Measurements from ENCODE around the gene TNFSF9. TPM values are rescaled to one million over a fixed set of nuclear protein-coding genes. Genes with fewer than 3 reads are reported as not detected.
A peak's percentile ranks its signal among the peaks of the same experiment; 100 is the strongest.
"Not testable (repeated sequence)": the region's sequence is repeated elsewhere in the genome, so short reads cannot be mapped to it uniquely, and the experiment has no call there.

The TNFSF9 gene
- total RNA-seq, 6 experiments from 2014 or later: 0.27 to 1.6 (median 0.55) TPM; not detected in 3

DNA sequence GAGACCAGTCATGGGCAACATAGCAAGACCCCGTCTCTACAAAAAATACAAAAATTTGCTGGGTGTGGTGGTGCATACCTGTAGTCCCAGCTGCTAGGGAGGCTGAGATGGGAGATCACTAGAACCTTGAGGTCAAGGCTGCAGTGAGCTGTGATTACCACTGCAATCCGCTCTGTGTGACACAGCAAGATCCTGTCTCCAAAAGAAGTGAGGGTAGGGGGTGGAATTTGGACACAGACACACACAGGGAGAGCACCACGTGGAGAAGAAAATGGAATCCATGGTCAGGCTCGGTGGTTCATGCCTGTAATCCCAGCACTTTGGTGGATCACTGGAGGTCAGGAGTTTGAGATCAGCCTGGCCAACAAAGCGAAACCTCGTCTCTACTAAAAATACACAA, 8.7 kb downstream of the TNFSF9 start:
- no peaks in the 10 kb centered on the region for H3K36me3 ChIP-seq
- intact Hi-C loops (cut with DNase I): loop anchor here in 1 of 2 donors (10.0 kb wide), 1 partner anchor 75 kb away; no protein-coding TSS in a partner anchor
- TF ChIP-seq, protein P1, sequence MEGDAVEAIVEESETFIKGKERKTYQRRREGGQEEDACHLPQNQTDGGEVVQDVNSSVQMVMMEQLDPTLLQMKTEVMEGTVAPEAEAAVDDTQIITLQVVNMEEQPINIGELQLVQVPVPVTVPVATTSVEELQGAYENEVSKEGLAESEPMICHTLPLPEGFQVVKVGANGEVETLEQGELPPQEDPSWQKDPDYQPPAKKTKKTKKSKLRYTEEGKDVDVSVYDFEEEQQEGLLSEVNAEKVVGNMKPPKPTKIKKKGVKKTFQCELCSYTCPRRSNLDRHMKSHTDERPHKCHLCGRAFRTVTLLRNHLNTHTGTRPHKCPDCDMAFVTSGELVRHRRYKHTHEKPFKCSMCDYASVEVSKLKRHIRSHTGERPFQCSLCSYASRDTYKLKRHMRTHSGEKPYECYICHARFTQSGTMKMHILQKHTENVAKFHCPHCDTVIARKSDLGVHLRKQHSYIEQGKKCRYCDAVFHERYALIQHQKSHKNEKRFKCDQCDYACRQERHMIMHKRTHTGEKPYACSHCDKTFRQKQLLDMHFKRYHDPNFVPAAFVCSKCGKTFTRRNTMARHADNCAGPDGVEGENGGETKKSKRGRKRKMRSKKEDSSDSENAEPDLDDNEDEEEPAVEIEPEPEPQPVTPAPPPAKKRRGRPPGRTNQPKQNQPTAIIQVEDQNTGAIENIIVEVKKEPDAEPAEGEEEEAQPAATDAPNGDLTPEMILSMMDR (IDR thresholded peaks at IDR 0.05): no peak
- TF ChIP-seq POLR2A (IDR thresholded peaks at IDR 0.05): no peak
- no peak for DNase-seq
- H3K4me1 ChIP-seq: no peaks in the 10 kb centered on the region
- no peak for ATAC-seq
- H3K4me3 ChIP-seq: no peak overlapping the region
- H3K9me3 ChIP-seq: no peaks in the 10 kb centered on the region
- WGBS (ENCODE audit: insufficient coverage, low coverage, low lambda C conversion rate, missing lambda C conversion rate): 76% methylated on average over 4 of the region's 6 CpGs
- no peak overlapping the region for H3K27ac ChIP-seq
- no peaks in the 10 kb centered on the region for H3K27me3 ChIP-seq

DNA sequence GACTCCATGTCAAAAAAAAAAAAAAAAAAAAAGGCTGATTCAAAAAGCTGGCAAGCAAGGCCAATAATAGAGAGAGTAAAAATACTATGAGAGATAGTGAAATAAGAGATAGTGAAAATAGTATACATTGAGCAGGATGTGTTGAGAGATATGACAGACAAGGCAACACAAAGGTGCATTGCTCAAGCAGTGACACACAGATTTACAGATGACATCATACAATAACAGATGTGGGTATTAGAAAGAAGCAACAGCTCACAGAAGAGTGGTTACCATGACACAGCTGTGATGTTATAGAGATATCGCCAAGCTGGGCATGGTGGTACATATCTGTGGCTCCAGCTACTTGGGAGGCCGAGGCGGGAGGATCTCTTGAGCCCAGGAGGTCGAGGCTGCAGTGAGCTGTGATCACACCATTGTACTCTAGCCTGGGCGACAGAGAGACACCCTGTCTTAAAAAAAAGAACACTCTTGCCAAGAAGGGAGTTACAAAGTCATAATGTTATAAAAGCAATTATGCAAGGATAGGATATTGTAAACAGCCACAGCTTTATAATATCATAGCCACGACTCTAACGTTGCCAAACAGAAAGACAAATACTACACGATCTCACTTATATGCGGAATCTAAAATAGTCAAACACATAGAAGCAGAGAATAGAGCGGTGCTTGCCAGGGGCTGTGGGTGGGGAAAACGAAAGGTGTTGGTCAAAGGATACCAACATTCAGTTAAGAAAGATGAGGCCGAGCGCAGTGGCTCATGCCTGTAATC, 10.3 kb downstream of the TNFSF9 start:
- no peak overlapping the region for H3K27ac ChIP-seq
- ATAC-seq: no peak
- no peaks in the 10 kb centered on the region for H3K36me3 ChIP-seq
- WGBS (ENCODE audit: insufficient coverage, low coverage, low lambda C conversion rate, missing lambda C conversion rate): 57% methylated on average over 11 of the region's 13 CpGs
- no peaks in the 10 kb centered on the region for H3K27me3 ChIP-seq
- H3K9me3 ChIP-seq: no peaks in the 10 kb centered on the region
- no peak overlapping the region for H3K4me3 ChIP-seq
- TF ChIP-seq POLR2A (IDR thresholded peaks at IDR 0.05): no peak
- TF ChIP-seq, protein P1 (IDR thresholded peaks at IDR 0.05): no peak
- peak in 1 of 3 donors; percentile 2 for DNase-seq
- H3K4me1 ChIP-seq: no peaks in the 10 kb centered on the region
- intact Hi-C loops (cut with DNase I): no loop called here

DNA sequence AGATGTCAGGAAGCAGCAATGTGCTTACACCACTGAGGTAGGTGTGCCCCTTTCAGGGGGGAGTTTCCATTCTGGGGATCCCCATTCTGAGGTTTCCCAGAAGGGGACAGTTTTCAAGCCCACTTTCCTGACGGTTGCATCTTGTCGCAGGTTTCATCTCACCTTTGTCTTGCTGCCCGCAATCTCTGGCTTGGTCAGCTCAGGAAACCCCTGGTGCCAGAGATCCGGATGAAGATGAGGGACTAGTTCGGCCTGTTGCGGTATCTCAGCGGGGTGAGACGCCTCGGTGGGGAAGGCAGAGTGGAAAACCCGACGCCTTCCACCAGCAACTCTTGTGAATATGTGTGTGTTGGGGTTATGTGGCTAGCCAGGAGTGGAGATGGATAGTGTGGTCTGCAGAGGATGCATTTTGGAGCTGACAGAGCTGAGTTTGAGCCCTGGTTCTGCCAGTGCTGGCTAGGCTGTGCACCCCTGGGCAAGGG, 13.1 kb downstream of the TNFSF9 start:
- no peak for TF ChIP-seq POLR2A (IDR thresholded peaks at IDR 0.05)
- TF ChIP-seq, protein P1 (IDR thresholded peaks at IDR 0.05): no peak

DNA sequence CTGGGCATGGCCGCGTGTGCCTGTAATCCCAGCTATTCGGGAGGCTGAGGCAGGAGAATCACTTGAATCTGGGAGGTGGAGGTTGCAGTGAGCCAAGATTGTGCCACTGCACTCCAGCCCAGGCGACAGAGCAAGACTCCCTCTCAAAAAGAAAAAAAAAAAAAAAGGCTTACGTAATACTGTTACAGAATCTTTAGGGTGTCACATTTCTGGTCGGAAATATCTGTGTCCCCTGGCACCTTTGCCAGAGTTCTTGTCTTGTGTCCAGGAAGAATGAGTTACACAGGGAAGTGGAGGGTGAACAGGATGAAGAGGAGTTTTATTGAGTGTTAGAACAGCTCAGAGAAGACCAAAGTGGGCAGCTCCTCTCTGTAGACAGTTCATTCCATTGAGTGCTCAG, 19.9 kb downstream of the TNFSF9 start:
- 65% methylated on average over 6 of the region's 6 CpGs for WGBS (ENCODE audit: insufficient coverage, low coverage, low lambda C conversion rate, missing lambda C conversion rate)

More for the DNA sequence above, 13.1 kb downstream of the TNFSF9 start:
- Histone ChIP-seq H3K4me3 (no peak overlapping the region), H3K27me3 (no peaks in the 10 kb centered on the region), H3K27ac (no peak overlapping the region), H3K36me3 (no peaks in the 10 kb centered on the region), H3K4me1 (no peaks in the 10 kb centered on the region), H3K9me3 (no peaks in the 10 kb centered on the region)
- 66% methylated on average over 10 of the region's 11 CpGs for WGBS (ENCODE audit: insufficient coverage, low coverage, low lambda C conversion rate, missing lambda C conversion rate)
- no peak for ATAC-seq
- no peak for DNase-seq
- intact Hi-C loops (cut with DNase I): no loop called here

DNA sequence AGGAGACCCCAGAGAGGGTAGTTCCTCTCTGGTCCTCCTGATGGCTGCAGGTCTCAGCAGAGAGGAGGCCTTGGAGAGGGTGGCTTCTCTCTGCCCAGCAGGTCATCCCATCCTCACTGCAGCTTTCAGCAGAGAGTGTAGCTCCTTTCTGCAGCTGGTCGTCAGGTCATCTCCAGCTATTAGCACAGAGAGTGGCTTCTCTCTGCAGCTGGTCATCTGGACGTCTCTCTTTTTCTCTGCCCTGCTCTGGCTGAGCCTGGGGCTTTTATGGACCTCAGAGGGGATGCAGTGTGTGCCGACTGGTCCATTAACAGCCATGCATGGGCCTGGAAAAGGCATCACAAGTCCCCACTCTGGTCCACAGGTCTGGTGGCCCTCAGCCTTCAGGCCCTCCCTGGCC, 20.3 kb downstream of the TNFSF9 start:
- no peaks in the 10 kb centered on the region for H3K9me3 ChIP-seq
- no peak overlapping the region for H3K4me3 ChIP-seq
- no peak overlapping the region for H3K27ac ChIP-seq
- intact Hi-C loops (cut with DNase I): no loop called here
- no peaks in the 10 kb centered on the region for H3K4me1 ChIP-seq
- no peak for TF ChIP-seq POLR2A (IDR thresholded peaks at IDR 0.05)
- TF ChIP-seq, protein P1 (IDR thresholded peaks at IDR 0.05): no peak
- no peak for DNase-seq
- H3K27me3 ChIP-seq: no peaks in the 10 kb centered on the region
- no CpG with 5 or more reads among the region's 3 CpGs for WGBS (ENCODE audit: insufficient coverage, low coverage, low lambda C conversion rate, missing lambda C conversion rate)
- no peaks in the 10 kb centered on the region for H3K36me3 ChIP-seq
- ATAC-seq: no peak

More for the DNA sequence above, 19.9 kb downstream of the TNFSF9 start:
- H3K36me3 ChIP-seq; H3K4me3 ChIP-seq; DNase-seq; H3K4me1 ChIP-seq; intact Hi-C loops (cut with DNase I); H3K27me3 ChIP-seq; H3K27ac ChIP-seq; ATAC-seq; H3K9me3 ChIP-seq: not testable (repeated sequence)

All from right lobe of liver (tissue), 6 donors.